Activated CD8-positive, alpha-beta T cell treated with anti-CD3 and anti-CD28 coated beads for 36 hours (primary cell): ENCODE results near the gene RNU11. TPM values are rescaled to one million over a fixed set of nuclear protein-coding genes. Genes with fewer than 3 reads are reported as not detected.
A peak's percentile ranks its signal among the peaks of the same experiment; 100 is the strongest.

Source experiments
- ATAC-seq: fragments of 200-7000 bp; cut with Tn5 transposase; one replicate; pipeline ENCODE4 v1.10.0; 2021; ENCODE audit warnings: mild to moderate bottlenecking, moderate library complexity
- CTCF ChIA-PET: fragments of 350-600 bp; sonication (Branson Sonifier 250); formaldehyde crosslinking; loops from one replicate; lab custom pipeline; 2021; ENCODE audit warnings: antibody characterized with exemption; lab: Charles Lee
- POLR2A ChIA-PET: fragments of 350-600 bp; sonication (Branson Sonifier 250); formaldehyde crosslinking; loops from one replicate; lab custom pipeline; 2021; ENCODE audit warnings: antibody characterized with exemption; lab: Charles Lee
- DNase-seq: peaks from one replicate; pipeline ENCODE4 v3.0.0-alpha.2; 2020
- H3K27ac Mint-ChIP-seq: one replicate; pipeline ENCODE4 v1.8.0; 2021; ENCODE audit warnings: mild to moderate bottlenecking, mixed read lengths
- H3K27me3 Mint-ChIP-seq: one replicate; pipeline ENCODE4 v1.8.0; 2021; ENCODE audit warnings: mixed read lengths
- H3K36me3 Mint-ChIP-seq: one replicate; pipeline ENCODE4 v1.8.0; 2021; ENCODE audit warnings: low read depth, mixed read lengths
- H3K4me1 Mint-ChIP-seq: one replicate; pipeline ENCODE4 v1.8.0; 2021; ENCODE audit warnings: low read depth, mixed read lengths
- H3K4me3 Mint-ChIP-seq: one replicate; pipeline ENCODE4 v1.8.0; 2021; ENCODE audit warnings: mild to moderate bottlenecking, moderate library complexity, mixed read lengths
- H3K9me3 Mint-ChIP-seq: one replicate; pipeline ENCODE4 v1.8.0; 2021; ENCODE audit warnings: mixed read lengths
- intact Hi-C: fragments of 100-400 bp; cut with micrococcal nuclease; formaldehyde crosslinking; loops from one replicate; pipeline ENCODE4 v1.10.0; 2022
- total RNA-seq, 2 experiments: library from RNA; stranded (reverse); gene quantifications; one replicate each; pipeline ENCODE4 v1.2.3, GENCODE V29; 2021
- TF ChIP-seq, protein P1 (sequence below): fragments of 200-600 bp; IDR thresholded peaks from one replicate; pipeline ENCODE4 v1.8.0; 2022; ENCODE audit warnings: antibody characterized with exemption, mild to moderate bottlenecking

The RNU11 gene
- total RNA-seq, 2 experiments from 2014 or later: not detected

DNA sequence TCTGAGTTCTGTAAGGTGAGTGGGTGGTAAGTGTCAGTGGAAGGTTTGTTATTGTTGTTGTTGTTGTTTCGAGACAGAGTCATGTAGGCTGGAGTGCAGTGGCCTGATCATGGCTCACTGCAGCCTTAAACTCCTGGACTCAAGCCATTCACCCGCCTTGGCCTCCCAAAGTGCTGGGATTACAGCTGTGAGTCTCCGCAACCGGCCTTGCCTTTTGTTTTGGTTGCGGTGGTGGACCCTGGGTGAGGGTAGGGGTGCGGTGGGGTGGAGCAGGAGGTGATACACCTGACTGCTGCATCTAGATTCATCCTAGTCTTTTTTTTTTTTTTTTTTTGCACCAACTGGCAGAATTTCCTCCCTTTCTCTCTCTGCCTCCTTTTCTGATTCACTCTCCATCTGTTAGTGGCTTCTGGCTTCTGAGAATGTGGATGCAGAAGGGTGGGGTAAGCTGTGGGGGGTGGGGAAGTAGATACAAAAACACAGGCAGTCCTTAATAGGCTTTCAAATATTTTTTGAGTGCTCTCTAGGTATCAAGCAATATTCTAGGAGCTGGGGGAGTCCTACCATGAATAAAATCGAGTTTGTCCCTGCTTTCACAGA, 15.6 kb downstream of the RNU11 start:
- Mint-ChIP-seq H3K27ac (peak overlapping the region; percentile 78), H3K4me1 (peaks cover 7% of the 10 kb centered on the region), H3K9me3 (no peaks in the 10 kb centered on the region), H3K27me3 (no peaks in the 10 kb centered on the region), H3K36me3 (no peaks in the 10 kb centered on the region), H3K4me3 (no peak overlapping the region)
- ATAC-seq: no peak
- POLR2A ChIA-PET: interaction anchor here (1.6 to 2.1 kb wide), 2 partner anchors 16 to 19 kb away, joined by 3 to 18 read pairs; partner anchors contain the start of gene RNU11
- CTCF ChIA-PET: no interaction called here
- DNase-seq: no peak
- intact Hi-C loops: no loop called here
- TF ChIP-seq, protein P1, sequence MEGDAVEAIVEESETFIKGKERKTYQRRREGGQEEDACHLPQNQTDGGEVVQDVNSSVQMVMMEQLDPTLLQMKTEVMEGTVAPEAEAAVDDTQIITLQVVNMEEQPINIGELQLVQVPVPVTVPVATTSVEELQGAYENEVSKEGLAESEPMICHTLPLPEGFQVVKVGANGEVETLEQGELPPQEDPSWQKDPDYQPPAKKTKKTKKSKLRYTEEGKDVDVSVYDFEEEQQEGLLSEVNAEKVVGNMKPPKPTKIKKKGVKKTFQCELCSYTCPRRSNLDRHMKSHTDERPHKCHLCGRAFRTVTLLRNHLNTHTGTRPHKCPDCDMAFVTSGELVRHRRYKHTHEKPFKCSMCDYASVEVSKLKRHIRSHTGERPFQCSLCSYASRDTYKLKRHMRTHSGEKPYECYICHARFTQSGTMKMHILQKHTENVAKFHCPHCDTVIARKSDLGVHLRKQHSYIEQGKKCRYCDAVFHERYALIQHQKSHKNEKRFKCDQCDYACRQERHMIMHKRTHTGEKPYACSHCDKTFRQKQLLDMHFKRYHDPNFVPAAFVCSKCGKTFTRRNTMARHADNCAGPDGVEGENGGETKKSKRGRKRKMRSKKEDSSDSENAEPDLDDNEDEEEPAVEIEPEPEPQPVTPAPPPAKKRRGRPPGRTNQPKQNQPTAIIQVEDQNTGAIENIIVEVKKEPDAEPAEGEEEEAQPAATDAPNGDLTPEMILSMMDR: no peak

GRCh38 chr1:28666806-28667205, 18.4 kb downstream of the RNU11 start:
- Mint-ChIP-seq H3K4me3 (no peak overlapping the region), H3K4me1 (peaks cover 11% of the 10 kb centered on the region), H3K27me3 (no peaks in the 10 kb centered on the region), H3K36me3 (peaks cover 4% of the 10 kb centered on the region), H3K9me3 (no peaks in the 10 kb centered on the region), H3K27ac (no peak overlapping the region)
- TF ChIP-seq, protein P1: no peak
- ChIA-PET POLR2A (interaction anchor here (1.8 to 6.9 kb wide), 6 partner anchors 10 to 89 kb away, joined by 4 to 98 read pairs (median 20); partner anchors contain the start of genes RNU11, TAF12 and YTHDF2), CTCF (interaction anchor here (2.3 kb wide), 1 partner anchor 69 kb away, joined by 6 read pairs; no protein-coding TSS in a partner anchor)
- ATAC-seq (no peak), DNase-seq (no peak)
- intact Hi-C loops: no loop called here

DNA sequence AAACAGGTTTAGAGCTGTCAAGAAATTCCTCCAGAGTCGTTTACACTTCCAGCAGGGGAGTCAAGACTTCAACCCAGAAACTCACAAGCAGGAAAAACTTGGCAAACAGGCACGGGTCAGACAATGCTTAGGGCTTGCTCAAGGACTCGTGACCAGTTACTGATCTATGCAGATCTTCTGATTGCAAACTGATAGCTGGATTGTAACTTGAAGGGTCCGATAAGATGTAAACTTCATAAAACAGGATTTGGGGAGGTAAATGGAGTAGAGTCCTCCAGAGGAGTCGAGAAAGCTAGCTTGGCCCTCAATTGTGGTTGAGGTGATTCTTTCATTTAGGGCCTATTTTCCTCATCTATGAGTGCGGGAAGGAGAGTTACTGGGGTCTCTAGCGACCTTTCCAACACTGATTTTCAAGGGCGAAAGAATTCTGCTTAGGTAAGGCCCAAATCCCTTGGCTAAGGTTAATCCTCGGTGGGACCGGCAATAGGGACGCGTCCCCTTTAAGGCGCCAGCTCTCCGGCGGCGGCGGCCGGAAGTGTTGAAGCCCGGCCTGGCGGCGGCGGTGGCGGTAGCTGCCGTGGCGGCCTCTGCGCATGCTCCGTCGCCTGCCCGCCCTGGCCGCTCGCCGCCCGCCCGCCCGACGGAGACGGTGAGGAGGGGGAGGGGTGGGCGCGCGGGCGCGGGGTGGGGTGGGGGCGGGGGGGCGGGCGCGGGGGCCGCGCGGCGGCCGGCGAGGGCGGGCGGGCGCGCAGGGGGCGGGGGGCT, 20.0 kb downstream of the RNU11 start, which contains the start of gene GMEB1:
TSS of gene GMEB1 (plus strand) at position 594 of the 765 bp plus-strand sequence. CDS start 14,829 bp downstream, outside the sequence.
- POLR2A ChIA-PET: interaction anchor here (0.7 to 6.9 kb wide), 12 partner anchors 10 to 1971 kb away, joined by 3 to 98 read pairs (median 8); partner anchors contain the start of genes RNU11, TAF12 and YTHDF2
- CTCF ChIA-PET: interaction anchor here (0.6 to 2.3 kb wide), 5 partner anchors 20 to 534 kb away, joined by 3 to 8 read pairs (median 4); partner anchors contain the start of gene TAF12
- Mint-ChIP-seq H3K36me3 (peaks cover 4% of the 10 kb centered on the region), H3K4me1 (peaks cover 11% of the 10 kb centered on the region), H3K27ac (peak within 1 kb of the TSS; percentile 98), H3K27me3 (no peaks in the 10 kb centered on the region), H3K9me3 (no peaks in the 10 kb centered on the region), H3K4me3 (peak within 1 kb of the TSS; percentile 93)
- peak; percentile 77 for ATAC-seq
- TF ChIP-seq, protein P1: no peak
- DNase-seq: peak; percentile 88
- intact Hi-C loops: no loop called here

DNA sequence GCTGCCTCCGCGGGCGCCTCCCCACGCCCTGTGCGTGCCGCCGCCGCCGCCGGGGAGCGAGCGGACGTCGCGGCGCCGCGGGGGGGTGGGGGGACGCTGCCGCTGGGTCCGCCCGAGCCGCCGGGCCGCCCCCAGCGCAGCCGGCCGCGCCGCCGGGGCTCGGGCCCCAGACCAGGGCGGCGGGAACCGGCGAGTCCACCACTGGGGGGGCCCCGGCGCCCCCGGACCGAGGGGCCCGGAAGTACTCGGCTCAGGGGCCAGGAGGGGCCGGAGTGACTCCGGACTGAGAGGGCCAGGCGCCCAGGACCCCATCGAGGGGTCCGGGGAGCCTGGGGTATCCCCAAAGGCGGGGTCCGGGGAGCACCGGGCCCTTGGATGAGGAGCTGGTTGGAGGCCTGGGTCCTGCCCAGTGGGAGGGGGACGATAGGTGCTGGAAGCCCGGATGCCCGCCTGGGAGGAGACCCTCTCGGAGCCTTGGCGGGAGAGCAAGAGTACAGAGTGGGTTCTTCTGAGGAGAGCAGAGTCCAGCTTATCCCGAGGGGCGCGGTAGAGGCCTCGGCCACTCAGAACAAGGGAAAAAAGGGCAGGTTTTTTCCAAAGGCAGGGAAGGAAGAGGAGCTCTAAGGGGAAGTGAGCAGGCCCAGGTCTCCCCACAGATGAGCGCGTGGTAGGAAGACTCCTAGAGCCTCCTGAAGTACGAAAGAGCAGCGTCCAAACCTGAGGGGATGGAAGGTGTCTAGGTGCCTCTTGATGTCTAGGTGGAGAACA, 20.7 kb downstream of the RNU11 start:
- TF ChIP-seq, protein P1: no peak
- Mint-ChIP-seq H3K9me3 (no peaks in the 10 kb centered on the region), H3K4me3 (peak overlapping the region; percentile 89), H3K27me3 (no peaks in the 10 kb centered on the region), H3K4me1 (peaks cover 11% of the 10 kb centered on the region), H3K27ac (peak overlapping the region; percentile 93), H3K36me3 (peaks cover 4% of the 10 kb centered on the region)
- POLR2A ChIA-PET: interaction anchor here (0.7 to 6.9 kb wide), 16 partner anchors 9 to 673 kb away, joined by 3 to 98 read pairs (median 5); partner anchors contain the start of genes RNU11, TAF12 and YTHDF2
- intact Hi-C loops: no loop called here
- DNase-seq (peak; percentile 61), ATAC-seq (peak; percentile 65)
- CTCF ChIA-PET: interaction anchor here (0.6 to 2.3 kb wide), 4 partner anchors 26 to 513 kb away, joined by 3 to 8 read pairs (median 4); partner anchors contain the start of genes TAF12 and YTHDF2
